ENCODE results near the gene TLE1.

TLE1 gene

GRCh38 chr9:81536242-81537025 is 152.9 kb downstream of the TLE1 start:
- DNase-seq, result no peak
- peaks cover 9% of the 10 kb centered on the region for H3K4me1 ChIP-seq
- H3K9me3 ChIP-seq, result no peaks in the 10 kb centered on the region
- H3K4me3 ChIP-seq (ENCODE audit: low read depth, low read length), result no peak overlapping the region
- TF ChIP-seq CTCF (IDR thresholded peaks at IDR 0.05; ENCODE audit: low read depth, low read length), result no peak
- H3K27me3 ChIP-seq, result no peaks in the 10 kb centered on the region
- H3K36me3 ChIP-seq, result no peaks in the 10 kb centered on the region

DNA sequence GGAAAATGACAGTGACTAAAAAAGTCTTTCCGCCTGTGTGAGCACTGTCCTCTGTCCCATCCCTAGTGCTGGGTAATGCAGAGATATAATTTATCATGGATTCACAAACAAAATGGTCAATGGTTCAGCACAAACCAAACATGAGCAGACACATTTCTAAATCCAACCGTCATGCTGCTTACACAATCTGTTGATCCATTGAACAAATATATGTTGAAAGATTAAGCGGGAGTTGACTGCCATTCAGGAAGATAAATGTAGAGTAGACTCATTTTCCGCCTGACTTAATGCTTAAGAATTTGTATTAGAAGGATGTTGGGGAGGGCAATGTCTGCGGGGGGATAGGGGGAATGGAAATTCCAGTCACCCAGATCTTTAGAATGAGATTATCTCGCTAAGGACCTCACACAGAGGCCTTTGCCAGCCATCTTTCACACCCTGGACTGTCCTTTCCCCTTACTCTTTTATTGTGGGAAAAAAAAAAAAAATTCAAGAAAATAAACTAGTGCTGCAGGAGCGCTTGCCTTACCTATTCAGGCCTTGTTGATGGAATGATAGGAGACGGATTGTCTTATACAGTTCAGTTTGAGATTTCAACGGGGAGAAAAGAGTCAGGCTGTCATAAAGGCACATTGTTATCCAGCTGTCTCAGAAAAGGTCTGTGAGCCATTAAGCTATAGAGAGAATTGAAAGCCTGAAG is 153.7 kb downstream of the TLE1 start:
- Histone ChIP-seq H3K4me3 (ENCODE audit: low read depth, low read length) (no peak overlapping the region), H3K4me1 (peaks cover 9% of the 10 kb centered on the region), H3K9me3 (no peaks in the 10 kb centered on the region), H3K36me3 (no peaks in the 10 kb centered on the region), H3K27me3 (no peaks in the 10 kb centered on the region)
- TF ChIP-seq CTCF (IDR thresholded peaks at IDR 0.05; ENCODE audit: low read depth, low read length), result no peak
- DNase-seq, result no peak

DNA sequence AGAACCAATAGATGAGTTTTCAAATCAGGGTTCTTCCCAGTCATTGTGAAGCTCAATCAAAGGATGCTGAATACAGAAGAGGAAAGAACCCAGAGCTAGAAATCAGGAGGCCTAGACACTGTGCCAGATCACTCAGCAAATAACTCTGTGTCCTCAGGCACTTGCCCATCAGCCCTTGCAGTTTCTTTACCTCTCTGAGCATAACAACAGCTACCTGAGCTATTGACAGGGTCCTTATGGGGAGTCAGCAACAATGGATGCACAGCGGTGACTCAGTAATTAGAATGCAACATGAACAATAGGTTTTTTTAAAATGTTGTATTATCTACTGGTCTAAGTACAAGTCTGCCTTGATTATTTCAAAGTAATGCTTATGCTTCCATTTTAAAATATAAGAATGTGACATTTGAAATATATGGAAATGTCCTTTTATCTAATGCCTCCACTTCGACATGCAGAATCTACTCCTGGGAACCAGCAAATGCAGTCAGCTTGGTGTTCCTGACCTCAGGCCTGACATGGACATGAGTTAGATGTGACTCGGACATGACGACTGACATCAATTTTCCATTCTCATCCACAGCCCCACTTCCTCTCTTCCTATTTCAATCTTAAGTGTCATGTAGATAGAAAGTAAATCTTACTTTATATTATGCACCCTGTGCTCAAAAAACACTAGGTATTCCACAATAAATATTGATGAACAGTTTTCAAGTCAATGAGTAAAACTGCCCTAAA is 155.0 kb downstream of the TLE1 start:
- TF ChIP-seq CTCF (IDR thresholded peaks at IDR 0.05; ENCODE audit: low read depth, low read length), result no peak
- peaks cover 9% of the 10 kb centered on the region for H3K4me1 ChIP-seq
- no peak for DNase-seq
- no peaks in the 10 kb centered on the region for H3K9me3 ChIP-seq
- H3K4me3 ChIP-seq (ENCODE audit: low read depth, low read length), result no peak overlapping the region
- H3K36me3 ChIP-seq, result no peaks in the 10 kb centered on the region
- H3K27me3 ChIP-seq, result no peaks in the 10 kb centered on the region
